Left renal pelvis (tissue), 4 donors: ENCODE results near the gene ORC3. TPM values are rescaled to one million over a fixed set of nuclear protein-coding genes. Genes with fewer than 3 reads are reported as not detected.

Experiments used
- DNase-seq, 4 donors: peaks; one replicate each; pipeline ENCODE4 v3.0.0-alpha.2; 2013; ENCODE audit warnings: low read depth in 4 of 4, low spot score in 3 of 4
- polyA plus RNA-seq, 4 donors: library from polyadenylated mRNA; unstranded; fragments of 120-200 nt; gene quantifications; one replicate each; pipeline ENCODE4 v1.2.1, GENCODE V29; 2013; ENCODE audit not compliant: insufficient read length in 4 of 4

The ORC3 gene
- polyA plus RNA-seq, 4 donors, result 34.5 to 49.8 (median 40.3) TPM

- no peak for DNase-seq
These were observed 124.3 kb downstream of the ORC3 start for GRCh38 chr6:87714093-87714842.

Other genes starting within 250 kb of the ORC3 start
- gene C6orf163, start 245.3 kb upstream of the ORC3 start, polyA plus RNA-seq, result 1 to 10 TPM; 2.8 to 4.7 (median 3.8) TPM
- 1 to 10 TPM in 3 of 4 donors, under 1 TPM in 1; 0.37 to 3.7 (median 3.1) TPM for gene CFAP206, start 182.2 kb upstream of the ORC3 start, polyA plus RNA-seq
- 10 to 100 TPM; 37.4 to 51.4 (median 42.4) TPM for gene SLC35A1, start 117.2 kb upstream of the ORC3 start, polyA plus RNA-seq
- 10 to 100 TPM; 54.5 to 63.9 (median 60.1) TPM for gene RARS2, start 148 bp upstream of the ORC3 start, polyA plus RNA-seq
- gene AKIRIN2, start 112.1 kb downstream of the ORC3 start, polyA plus RNA-seq, result 10 to 100 TPM; 61.8 to 69.9 (median 64.3) TPM